Stomach (tissue), 9 donors: ENCODE results near the gene LRRC7. TPM values are rescaled to one million over a fixed set of nuclear protein-coding genes. Genes with fewer than 3 reads are reported as not detected.

Experiments used
- DNase-seq, 2 donors: peaks; one replicate each; pipeline versions ENCODE4 v3.0.0 to v3.0.0-alpha.2; 2013 to 2019
- H3K27ac ChIP-seq, 5 donors: fragments of 200-600 bp in 4 of 5; sonication (generic) in 4 of 5; one replicate each; pipeline ENCODE4 v1.5.1; 2013 to 2019; ENCODE audit warnings: mild to moderate bottlenecking in 1 of 5, moderate library complexity in 1 of 5
- H3K27me3 ChIP-seq, 3 donors: fragments of 200-600 bp; sonication (generic); one replicate each; pipeline ENCODE4 v1.5.1; 2017 to 2019; ENCODE audit warnings: mixed run types in 1 of 3
- H3K36me3 ChIP-seq, 4 donors: fragments of 200-600 bp; sonication (generic); 1 replicate in 3 of 4; 2 replicates in 1 of 4; pipeline ENCODE4 v1.5.1; 2016 to 2019
- H3K4me1 ChIP-seq, 4 donors: fragments of 200-600 bp; sonication (generic); one replicate each; pipeline ENCODE4 v1.5.1; 2016 to 2019
- H3K4me3 ChIP-seq, 4 donors: fragments of 200-600 bp; sonication (generic) in 3 of 4; one replicate each; pipeline ENCODE4 v1.5.1; 2016 to 2019; ENCODE audit warnings: mild to moderate bottlenecking in 1 of 4
- H3K9me3 ChIP-seq, 4 donors: fragments of 200-600 bp; sonication (generic); one replicate each; pipeline ENCODE4 v1.5.1; 2016 to 2019
- CTCF ChIP-seq, 7 experiments: fragments of 450-650 bp in 4 of 7; fragments of 200-600 bp in 3 of 7; sonication (generic) in 3 of 7; IDR thresholded peaks; one replicate each; pipeline ENCODE4 v1.5.1; 2016 to 2019; ENCODE audit warnings: antibody characterized with exemption in 7 of 7, control low read depth in 2 of 7, mild to moderate bottlenecking in 1 of 7
- EP300 ChIP-seq: sonication (generic); formaldehyde crosslinking; IDR thresholded peaks from one replicate; pipeline ENCODE4 v1.6.1; 2017; ENCODE audit warnings: antibody characterized with exemption
- POLR2A ChIP-seq, 4 donors: fragments of 450-650 bp; IDR thresholded peaks; one replicate each; pipeline ENCODE4 v1.6.1; 2016; ENCODE audit warnings: antibody characterized with exemption in 4 of 4, control low read depth in 2 of 4, mild to moderate bottlenecking in 1 of 4, moderate library complexity in 1 of 4
- POLR2AphosphoS5 ChIP-seq, 3 donors: sonication (generic); formaldehyde crosslinking; IDR thresholded peaks; one replicate each; pipeline ENCODE4 v1.6.1; 2016; ENCODE audit warnings: antibody characterized with exemption in 3 of 3
- WGBS, 5 donors: extraction: QIAGEN DNeasy Blood & Tissue Kit in 3 of 5; methylation state at CpG; one replicate each; pipeline versions ENCODE4 v1.1.5 to v1.1.7; 2013 to 2018; 5-methylcytosine and 5-hydroxymethylcytosine counted together
- intact Hi-C: fragments of 100-400 bp; cut with DNase I; formaldehyde crosslinking; loops from one replicate; pipeline ENCODE4 v1.15.1; 2023; ENCODE audit warnings: low total_unique reads
- polyA plus RNA-seq, 3 donors: library from polyadenylated mRNA; stranded (reverse); fragments of 200-250 nt; gene quantifications; one replicate each; pipeline ENCODE4 v1.2.3, GENCODE V29; 2013
- total RNA-seq, 5 donors: library from RNA; depleted of rRNA; stranded (reverse); fragments of >200 nt; gene quantifications; one replicate each; pipeline versions ENCODE4 v1.1.0 to v1.2.3, GENCODE V29; 2014 to 2016
- donor health status: healthy with polysubstance abuse.
- donor health status: Bipolar disorder and iron deficiency.
- donor health status: healthy.

LRRC7 gene
- total and polyA plus RNA-seq, 8 donors, result 0.06 to 22.4 (median 0.31) TPM; not detected in 1

DNA sequence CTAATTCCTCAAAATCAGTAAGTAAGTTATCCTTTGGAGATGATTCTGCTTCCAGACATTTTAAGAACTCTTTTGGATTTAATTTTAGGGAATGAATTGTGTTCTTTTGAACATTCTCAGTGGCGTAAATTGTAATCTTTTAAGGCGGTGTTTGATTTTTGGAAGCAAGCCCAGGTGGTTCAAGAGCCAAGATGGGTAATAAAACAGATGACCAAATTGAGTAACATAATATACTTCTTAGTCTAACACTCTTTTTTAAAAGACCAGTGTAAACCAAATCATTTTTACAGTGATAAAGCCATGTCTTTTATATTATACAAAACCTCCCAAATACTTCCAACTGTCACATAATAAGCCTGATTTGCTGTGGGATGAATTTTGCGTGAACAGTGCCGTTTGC, 503.9 kb downstream of the LRRC7 start:
- 45 to 68% (median 55%) methylated on average over 4 of the region's 4 CpGs for WGBS, 5 donors
- TF ChIP-seq CTCF (IDR thresholded peaks at IDR 0.05) (no peak), EP300 (no peak), POLR2A (IDR thresholded peaks at IDR 0.05) (no peak), POLR2AphosphoS5 (IDR thresholded peaks at IDR 0.05) (no peak)
- intact Hi-C loops, result no loop called here
- Histone ChIP-seq H3K27me3 (no peaks in the 10 kb centered on the region), H3K4me1 (no peaks in the 10 kb centered on the region), H3K36me3 (no peaks in the 10 kb centered on the region), H3K9me3 (no peaks in the 10 kb centered on the region), H3K4me3 (no peak overlapping the region), H3K27ac (no peak overlapping the region)
- peak in 1 of 2 donors; percentile 75 for DNase-seq

GRCh38 chr1:70072231-70072751, 504.6 kb downstream of the LRRC7 start:
- no peaks in the 10 kb centered on the region for H3K9me3 ChIP-seq
- TF ChIP-seq EP300 (no peak), POLR2A (IDR thresholded peaks at IDR 0.05) (no peak), POLR2AphosphoS5 (IDR thresholded peaks at IDR 0.05) (no peak), CTCF (IDR thresholded peaks at IDR 0.05) (no peak)
- no peaks in the 10 kb centered on the region for H3K36me3 ChIP-seq
- intact Hi-C loops, result no loop called here
- H3K27ac ChIP-seq, result no peak overlapping the region
- peak in 1 of 2 donors; percentile 19 for DNase-seq
- H3K4me3 ChIP-seq, result no peak overlapping the region
- no peaks in the 10 kb centered on the region for H3K27me3 ChIP-seq
- no peaks in the 10 kb centered on the region for H3K4me1 ChIP-seq

DNA sequence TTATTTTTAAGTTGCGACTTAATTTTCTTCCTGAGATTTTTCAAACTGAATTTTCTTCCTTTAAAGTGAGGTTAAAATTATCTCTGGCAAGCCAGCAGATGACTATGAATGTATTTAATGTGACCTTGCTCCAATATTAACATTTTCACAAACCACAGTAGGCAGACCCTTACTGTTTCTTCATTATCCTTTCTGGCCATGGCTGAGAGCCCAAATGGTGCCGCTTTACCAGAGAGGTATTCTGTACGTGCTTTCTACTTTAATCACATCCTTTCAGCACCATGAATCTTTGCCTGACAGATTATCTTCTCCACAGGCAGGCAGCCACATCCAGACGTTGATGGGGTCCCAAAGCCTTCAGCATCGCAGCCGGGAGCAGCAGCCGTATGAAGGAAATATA, 508.0 kb downstream of the LRRC7 start:
- Histone ChIP-seq H3K4me1 (no peaks in the 10 kb centered on the region), H3K27ac (no peak overlapping the region), H3K36me3 (no peaks in the 10 kb centered on the region), H3K9me3 (no peaks in the 10 kb centered on the region), H3K4me3 (no peak overlapping the region), H3K27me3 (no peaks in the 10 kb centered on the region)
- WGBS, 5 donors, result 60 to 77% (median 69%) methylated on average over 7 of the region's 7 CpGs
- DNase-seq, result no peak
- no peak for TF ChIP-seq EP300
- intact Hi-C loops, result no loop called here

DNA sequence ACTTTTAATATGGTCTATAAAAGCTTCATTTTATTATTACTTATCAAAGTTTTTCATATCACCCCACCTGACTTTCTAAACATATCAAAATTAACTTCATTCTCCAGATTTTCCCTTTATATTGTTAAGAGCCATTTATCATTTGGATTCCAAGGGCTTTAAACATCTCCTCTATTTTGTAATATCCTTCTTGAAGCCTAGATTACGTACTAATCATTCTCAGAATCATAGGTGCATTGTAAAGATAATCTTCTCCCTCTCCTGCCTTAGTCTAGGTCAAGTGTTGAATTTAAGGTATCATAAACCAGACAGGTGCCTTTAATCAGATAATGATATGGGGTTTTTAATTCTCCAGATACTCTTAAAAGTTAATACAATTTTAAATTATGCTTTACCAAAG, 509.3 kb downstream of the LRRC7 start:
- DNase-seq, result no peak
- Histone ChIP-seq H3K36me3 (no peaks in the 10 kb centered on the region), H3K4me3 (no peak overlapping the region), H3K27me3 (no peaks in the 10 kb centered on the region), H3K9me3 (no peaks in the 10 kb centered on the region), H3K27ac (no peak overlapping the region), H3K4me1 (no peaks in the 10 kb centered on the region)
- intact Hi-C loops, result no loop called here
- 49 to 82% (median 59%) methylated on average over 1 of the region's 1 CpG for WGBS, 5 donors
- TF ChIP-seq EP300, result no peak
- TF ChIP-seq CTCF (IDR thresholded peaks at IDR 0.05), result no peak
- no peak for TF ChIP-seq POLR2A (IDR thresholded peaks at IDR 0.05)
- no peak for TF ChIP-seq POLR2AphosphoS5 (IDR thresholded peaks at IDR 0.05)

DNA sequence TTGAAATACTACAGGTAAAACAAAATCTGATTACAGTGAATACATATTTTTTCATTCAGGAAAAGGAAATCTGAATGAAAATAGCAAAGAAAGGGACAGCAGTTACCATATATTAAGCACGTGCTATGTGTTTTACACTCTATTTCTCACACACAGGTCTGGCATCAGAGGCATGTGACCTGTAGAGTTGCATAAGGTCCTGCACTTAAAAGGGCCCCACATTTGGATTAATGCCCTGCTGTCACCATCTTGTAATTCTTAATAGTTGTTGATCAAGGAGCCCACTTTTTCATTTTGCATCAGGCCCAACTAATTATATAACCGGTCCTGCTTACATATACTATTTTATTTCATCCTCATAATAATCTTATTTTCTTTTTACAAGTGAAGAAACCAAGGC, 511.8 kb downstream of the LRRC7 start:
- 41 to 84% (median 77%) methylated on average over 2 of the region's 2 CpGs for WGBS, 5 donors
- H3K4me1 ChIP-seq, result no peaks in the 10 kb centered on the region

More for the DNA sequence above, 511.8 kb downstream of the LRRC7 start:
- Histone ChIP-seq H3K4me3 (no peak overlapping the region), H3K27me3 (no peaks in the 10 kb centered on the region), H3K27ac (no peak overlapping the region), H3K36me3 (no peaks in the 10 kb centered on the region), H3K9me3 (peaks cover 0 to 4% (median 0%) of the 10 kb centered on the region in 4 donors)
- DNase-seq, result no peak
- TF ChIP-seq POLR2AphosphoS5 (IDR thresholded peaks at IDR 0.05), result no peak
- TF ChIP-seq EP300, result no peak
- no peak for TF ChIP-seq CTCF (IDR thresholded peaks at IDR 0.05)
- TF ChIP-seq POLR2A (IDR thresholded peaks at IDR 0.05), result no peak
- intact Hi-C loops, result no loop called here
